Kasumi-1 (cell line): Measurements from ENCODE around the gene HOXB1.
"Not testable (repeated sequence)": the region's sequence is repeated elsewhere in the genome, so short reads cannot be mapped to it uniquely, and the experiment has no call there.

Source experiments
- DNase-seq, 2 experiments: peaks; one replicate each; lab custom pipeline; 2025; lab: John Stamatoyannopoulos, UW

HOXB1 gene

GRCh38 chr17:48543107-48543853 is 12.5 kb upstream of the HOXB1 start:
- no peak for DNase-seq

- no peak for DNase-seq
Measured at GRCh38 chr17:48542698-48543106, 11.9 kb upstream of the HOXB1 start.

- DNase-seq = no peak
Measured at GRCh38 chr17:48542114-48542656, 11.4 kb upstream of the HOXB1 start.

- DNase-seq = no peak
Measured at GRCh38 chr17:48541577-48542113, 10.8 kb upstream of the HOXB1 start.

GRCh38 chr17:48541036-48541576 is 10.3 kb upstream of the HOXB1 start:
- no peak for DNase-seq

GRCh38 chr17:48540213-48540612 is 9.4 kb upstream of the HOXB1 start:
- no peak for DNase-seq

- DNase-seq = no peak
Measured at GRCh38 chr17:48539177-48539576, 8.4 kb upstream of the HOXB1 start.

GRCh38 chr17:48537316-48537715 is 6.5 kb upstream of the HOXB1 start:
- no peak for DNase-seq

- not testable (repeated sequence) for DNase-seq
Measured at GRCh38 chr17:48535793-48536559, 5.2 kb upstream of the HOXB1 start.

GRCh38 chr17:48532261-48532660 is 1.4 kb upstream of the HOXB1 start:
- no peak for DNase-seq

- DNase-seq = no peak
Measured at GRCh38 chr17:48530208-48530886, 464 bp downstream of the HOXB1 start.

- DNase-seq = no peak
Measured at GRCh38 chr17:48529683-48530009, 1.2 kb downstream of the HOXB1 start.

- DNase-seq = no peak
Measured at GRCh38 chr17:48528936-48529682, 1.7 kb downstream of the HOXB1 start.

- no peak for DNase-seq
Measured at GRCh38 chr17:48528153-48528935, 2.5 kb downstream of the HOXB1 start.

- DNase-seq = no peak
Measured at GRCh38 chr17:48527547-48527932, 3.3 kb downstream of the HOXB1 start.

GRCh38 chr17:48526608-48527546 is 3.9 kb downstream of the HOXB1 start:
- DNase-seq = no peak

GRCh38 chr17:48523010-48523409 is 7.8 kb downstream of the HOXB1 start:
- no peak for DNase-seq

GRCh38 chr17:48522031-48522653 is 8.7 kb downstream of the HOXB1 start:
- no peak for DNase-seq

- no peak for DNase-seq
Measured at GRCh38 chr17:48520631-48521079, 10.2 kb downstream of the HOXB1 start.
